ELR (cell line): ENCODE measurements around the gene RGL2.
"Not testable (repeated sequence)": the region's sequence is repeated elsewhere in the genome, so short reads cannot be mapped to it uniquely, and the experiment has no call there.

ENCODE experiments used
- DNase-seq: peaks from one replicate; pipeline ENCODE4 v3.0.0-alpha.2; 2015; ENCODE audit warnings: low read depth

The RGL2 gene

GRCh38 chr6:33273924-33274902 is 24.5 kb downstream of the RGL2 start:
- DNase-seq, result no peak

- DNase-seq, result peak; percentile 31
Observed at GRCh38 chr6:33273129-33273923, 25.4 kb downstream of the RGL2 start.

- no peak for DNase-seq
Observed at GRCh38 chr6:33272275-33273128, 26.2 kb downstream of the RGL2 start.

GRCh38 chr6:33271468-33272274 is 27.1 kb downstream of the RGL2 start, which contains the start of the genes RPS18 and VPS52:
TSS of gene RPS18 (plus strand) at chr6:33272075. CDS start at chr6:33272120, 45 bp downstream.
TSS of gene VPS52 (minus strand) at chr6:33271876. CDS start at chr6:33271675, 201 bp downstream.
- peak; percentile 100 for DNase-seq

- no peak for DNase-seq
Observed at GRCh38 chr6:33271117-33271467, 27.6 kb downstream of the RGL2 start.

- no peak for DNase-seq
Observed at GRCh38 chr6:33264015-33264414, 34.7 kb downstream of the RGL2 start.

GRCh38 chr6:33262490-33262889 is 36.3 kb downstream of the RGL2 start:
- DNase-seq, result not testable (repeated sequence)

GRCh38 chr6:33259032-33259431 is 39.7 kb downstream of the RGL2 start:
- no peak for DNase-seq

- DNase-seq, result no peak
Observed at GRCh38 chr6:33254591-33254990, 44.2 kb downstream of the RGL2 start.

- peak; percentile 57 for DNase-seq
Observed at GRCh38 chr6:33252759-33253158, 46.0 kb downstream of the RGL2 start.

- DNase-seq, result no peak
Observed at GRCh38 chr6:33251395-33252012, 47.2 kb downstream of the RGL2 start.

- no peak for DNase-seq
Observed at GRCh38 chr6:33250731-33251130, 48.0 kb downstream of the RGL2 start.

- peak; percentile 97 for DNase-seq
Observed at GRCh38 chr6:33249732-33250630, 48.8 kb downstream of the RGL2 start.

- DNase-seq, result peak; percentile 100
Observed at GRCh38 chr6:33248932-33249731, 49.6 kb downstream of the RGL2 start.

- DNase-seq, result peak; percentile 69
Observed at GRCh38 chr6:33248643-33248931, 50.2 kb downstream of the RGL2 start.

- peak; percentile 93 for DNase-seq
Observed at GRCh38 chr6:33247977-33248642, 50.6 kb downstream of the RGL2 start.

- DNase-seq, result no peak
Observed at GRCh38 chr6:33243476-33243875, 55.3 kb downstream of the RGL2 start.

- DNase-seq, result no peak
Observed at GRCh38 chr6:33241968-33242367, 56.8 kb downstream of the RGL2 start.
